Astrocyte (in vitro differentiated cells and primary cell): ENCODE data around the gene SEC24A. TPM values are rescaled to one million over a fixed set of nuclear protein-coding genes. Genes with fewer than 3 reads are reported as not detected.
A peak's percentile ranks its signal among the peaks of the same experiment; 100 is the strongest.

ENCODE experiments used
- DNase-seq: peaks from one replicate; pipeline ENCODE4 v3.0.0-alpha.2; 2010; ENCODE audit warnings: low read depth
- FAIRE-seq: peaks from 2 replicates; lab custom pipeline; 2011; peaks lifted over from hg19 to GRCh38; lab: Jason Lieb, UNC
- H2AFZ ChIP-seq: 2 replicates; pipeline ENCODE4 v1.6.0; 2012; ENCODE audit warnings: low read depth, low read length, inconsistent platforms
- H3K27ac ChIP-seq: 2 replicates; pipeline ENCODE4 v1.5.1; 2011; ENCODE audit warnings: low read depth, low read length, inconsistent platforms
- H3K27me3 ChIP-seq: 2 replicates; pipeline ENCODE4 v1.6.0; 2011; ENCODE audit warnings: low read length, inconsistent platforms; ENCODE audit not compliant: insufficient read depth
- H3K36me3 ChIP-seq: 2 replicates; pipeline ENCODE4 v1.5.1; 2011; ENCODE audit warnings: low read length, inconsistent platforms; ENCODE audit not compliant: insufficient read depth
- H3K4me1 ChIP-seq: 2 replicates; pipeline ENCODE4 v1.5.1; 2011; ENCODE audit warnings: low read length, inconsistent platforms; ENCODE audit not compliant: insufficient read depth
- H3K4me2 ChIP-seq: 2 replicates; pipeline ENCODE4 v1.6.0; 2012; ENCODE audit warnings: low read length, inconsistent platforms
- H3K4me3 ChIP-seq: 2 replicates; pipeline ENCODE4 v1.5.1; 2011; ENCODE audit warnings: low read depth, mild to moderate bottlenecking, low read length, inconsistent platforms; ENCODE audit not compliant: insufficient read depth
- H3K79me2 ChIP-seq: 2 replicates; pipeline ENCODE4 v1.6.0; 2012; ENCODE audit warnings: mild to moderate bottlenecking, low read length, inconsistent platforms; ENCODE audit not compliant: insufficient read depth
- H3K9ac ChIP-seq: 2 replicates; pipeline ENCODE4 v1.6.0; 2012; ENCODE audit warnings: mild to moderate bottlenecking, low read length, inconsistent platforms
- H3K9me3 ChIP-seq: 2 replicates; pipeline ENCODE4 v1.5.1; 2012; ENCODE audit warnings: low read depth, mild to moderate bottlenecking, low read length, inconsistent platforms; ENCODE audit not compliant: insufficient read depth
- H4K20me1 ChIP-seq: 2 replicates; pipeline ENCODE4 v1.6.0; 2012; ENCODE audit warnings: low read length, inconsistent platforms; ENCODE audit not compliant: insufficient read depth
- H3K27ac Mint-ChIP-seq: one replicate; pipeline ENCODE4 v1.8.0; 2021; ENCODE audit warnings: mild to moderate bottlenecking, mixed read lengths; ENCODE audit not compliant: unreplicated experiment
- H3K27me3 Mint-ChIP-seq: one replicate; pipeline ENCODE4 v1.8.0; 2021; ENCODE audit warnings: low read depth, mixed read lengths; ENCODE audit not compliant: unreplicated experiment
- H3K36me3 Mint-ChIP-seq: one replicate; pipeline ENCODE4 v1.8.0; 2021; ENCODE audit warnings: low read depth, mixed read lengths; ENCODE audit not compliant: unreplicated experiment
- H3K4me1 Mint-ChIP-seq: one replicate; pipeline ENCODE4 v1.8.0; 2021; ENCODE audit warnings: low read depth, mixed read lengths; ENCODE audit not compliant: unreplicated experiment
- H3K4me3 Mint-ChIP-seq: one replicate; pipeline ENCODE4 v1.8.0; 2021; ENCODE audit warnings: mild to moderate bottlenecking, moderate library complexity, mixed read lengths; ENCODE audit not compliant: unreplicated experiment
- H3K9me3 Mint-ChIP-seq: one replicate; pipeline ENCODE4 v1.8.0; 2021; ENCODE audit warnings: mild to moderate bottlenecking, mixed read lengths; ENCODE audit not compliant: unreplicated experiment
- EZH2 ChIP-seq: IDR thresholded peaks from 2 replicates; pipeline ENCODE4 v1.6.1; 2012; ENCODE audit warnings: mild to moderate bottlenecking, low read length, inconsistent platforms; ENCODE audit not compliant: insufficient read depth
- total RNA-seq: library from RNA; stranded (reverse); gene quantifications from 2 replicates; pipeline ENCODE4 v1.2.1, GENCODE V29; 2021
- TF ChIP-seq, protein P1 (sequence below): IDR thresholded peaks from 2 replicates; pipeline ENCODE4 v1.5.1; 2011; ENCODE audit warnings: low read depth, mild to moderate bottlenecking, inconsistent platforms, low read length, moderate library complexity; ENCODE audit not compliant: insufficient read depth

SEC24A gene
- total RNA-seq, 1 donor from 2014 or later: 51.9 TPM

DNA sequence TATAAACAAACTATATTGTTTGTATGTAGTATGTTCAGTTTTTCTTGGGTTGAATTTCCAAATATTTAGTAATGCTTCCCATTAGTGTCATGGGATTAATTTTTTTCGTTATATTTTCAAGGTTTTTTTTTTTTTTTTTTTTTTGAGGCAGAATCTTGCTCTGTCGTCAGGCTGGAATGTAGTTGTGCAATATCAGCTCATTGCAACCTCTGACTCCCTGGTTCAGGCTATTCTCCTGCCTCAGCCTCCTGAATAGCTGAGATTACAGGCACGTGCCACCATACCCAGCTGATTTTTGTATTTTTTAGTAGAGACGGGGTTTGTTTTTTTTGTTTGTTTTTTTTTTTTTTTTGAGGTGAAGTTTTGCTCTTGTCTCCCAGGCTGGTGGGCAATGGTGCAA is 120.6 kb downstream of the SEC24A start:
- Histone ChIP-seq H3K27ac (no peak overlapping the region), H3K4me2 (no peak overlapping the region), H3K36me3 (peaks cover 24% of the 10 kb centered on the region), H3K9ac (no peak overlapping the region), H3K79me2 (peaks cover 4% of the 10 kb centered on the region), H3K4me3 (no peak overlapping the region), H3K4me1 (no peaks in the 10 kb centered on the region), H4K20me1 (peaks cover 6% of the 10 kb centered on the region), H3K27me3 (no peaks in the 10 kb centered on the region), H3K9me3 (no peaks in the 10 kb centered on the region), H2AFZ (no peak overlapping the region)
- Mint-ChIP-seq H3K27me3 (no peaks in the 10 kb centered on the region), H3K27ac (peak overlapping the region; percentile 75), H3K4me1 (peaks cover 1% of the 10 kb centered on the region), H3K36me3 (peaks cover 8% of the 10 kb centered on the region), H3K4me3 (no peak overlapping the region), H3K9me3 (no peaks in the 10 kb centered on the region)
- TF ChIP-seq EZH2: no peak
- TF ChIP-seq, protein P1, sequence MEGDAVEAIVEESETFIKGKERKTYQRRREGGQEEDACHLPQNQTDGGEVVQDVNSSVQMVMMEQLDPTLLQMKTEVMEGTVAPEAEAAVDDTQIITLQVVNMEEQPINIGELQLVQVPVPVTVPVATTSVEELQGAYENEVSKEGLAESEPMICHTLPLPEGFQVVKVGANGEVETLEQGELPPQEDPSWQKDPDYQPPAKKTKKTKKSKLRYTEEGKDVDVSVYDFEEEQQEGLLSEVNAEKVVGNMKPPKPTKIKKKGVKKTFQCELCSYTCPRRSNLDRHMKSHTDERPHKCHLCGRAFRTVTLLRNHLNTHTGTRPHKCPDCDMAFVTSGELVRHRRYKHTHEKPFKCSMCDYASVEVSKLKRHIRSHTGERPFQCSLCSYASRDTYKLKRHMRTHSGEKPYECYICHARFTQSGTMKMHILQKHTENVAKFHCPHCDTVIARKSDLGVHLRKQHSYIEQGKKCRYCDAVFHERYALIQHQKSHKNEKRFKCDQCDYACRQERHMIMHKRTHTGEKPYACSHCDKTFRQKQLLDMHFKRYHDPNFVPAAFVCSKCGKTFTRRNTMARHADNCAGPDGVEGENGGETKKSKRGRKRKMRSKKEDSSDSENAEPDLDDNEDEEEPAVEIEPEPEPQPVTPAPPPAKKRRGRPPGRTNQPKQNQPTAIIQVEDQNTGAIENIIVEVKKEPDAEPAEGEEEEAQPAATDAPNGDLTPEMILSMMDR: no peak
- no peak for DNase-seq
- FAIRE-seq: no peak

DNA sequence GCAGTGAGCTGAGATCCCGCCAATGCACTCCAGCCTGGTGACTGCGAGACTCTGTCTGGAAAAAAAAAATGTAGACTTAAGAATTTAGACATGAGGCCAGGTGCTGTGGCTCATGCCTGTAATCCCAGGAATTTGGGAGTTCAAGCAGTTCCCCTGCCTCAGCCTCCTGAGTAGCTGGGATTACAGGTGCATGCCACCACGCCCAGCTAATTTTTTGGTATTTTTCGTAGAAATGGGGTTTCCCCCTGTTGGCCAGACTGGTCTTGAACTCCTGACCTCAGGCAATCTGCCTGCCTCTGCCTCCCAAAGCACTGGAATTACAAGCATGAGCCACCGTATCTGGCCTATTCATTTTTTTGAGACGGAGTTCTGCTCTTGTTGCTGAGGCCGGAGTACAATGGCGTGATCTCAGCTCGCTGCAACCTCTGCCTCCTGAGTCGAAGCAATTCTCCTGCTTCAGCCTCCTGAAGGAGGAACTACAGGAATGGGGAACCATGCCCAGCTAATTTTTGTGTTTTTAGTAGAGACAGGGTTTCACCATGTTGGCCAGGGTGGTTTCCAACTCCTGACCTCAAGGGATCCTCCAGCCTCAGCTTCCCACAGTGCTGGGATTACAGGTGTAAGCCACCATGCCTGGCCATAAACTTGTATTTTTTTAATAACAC is 124.0 kb downstream of the SEC24A start:
- H3K27ac ChIP-seq: no peak overlapping the region
- H3K4me1 ChIP-seq: no peaks in the 10 kb centered on the region
- H3K9ac ChIP-seq: no peak overlapping the region
- no peak overlapping the region for H3K4me3 Mint-ChIP-seq
- no peaks in the 10 kb centered on the region for H3K9me3 ChIP-seq
- H3K4me1 Mint-ChIP-seq: peaks cover 1% of the 10 kb centered on the region
- H3K36me3 ChIP-seq: peaks cover 25% of the 10 kb centered on the region
- no peak overlapping the region for H3K27ac Mint-ChIP-seq
- no peak overlapping the region for H2AFZ ChIP-seq
- FAIRE-seq: no peak
- DNase-seq: no peak
- peaks cover 5% of the 10 kb centered on the region for H3K36me3 Mint-ChIP-seq
- no peaks in the 10 kb centered on the region for H3K27me3 Mint-ChIP-seq
- TF ChIP-seq, protein P1: no peak
- TF ChIP-seq EZH2: no peak
- H3K79me2 ChIP-seq: peaks cover 3% of the 10 kb centered on the region
- no peaks in the 10 kb centered on the region for H4K20me1 ChIP-seq
- no peaks in the 10 kb centered on the region for H3K9me3 Mint-ChIP-seq
- no peak overlapping the region for H3K4me3 ChIP-seq
- no peaks in the 10 kb centered on the region for H3K27me3 ChIP-seq
- no peak overlapping the region for H3K4me2 ChIP-seq

DNA sequence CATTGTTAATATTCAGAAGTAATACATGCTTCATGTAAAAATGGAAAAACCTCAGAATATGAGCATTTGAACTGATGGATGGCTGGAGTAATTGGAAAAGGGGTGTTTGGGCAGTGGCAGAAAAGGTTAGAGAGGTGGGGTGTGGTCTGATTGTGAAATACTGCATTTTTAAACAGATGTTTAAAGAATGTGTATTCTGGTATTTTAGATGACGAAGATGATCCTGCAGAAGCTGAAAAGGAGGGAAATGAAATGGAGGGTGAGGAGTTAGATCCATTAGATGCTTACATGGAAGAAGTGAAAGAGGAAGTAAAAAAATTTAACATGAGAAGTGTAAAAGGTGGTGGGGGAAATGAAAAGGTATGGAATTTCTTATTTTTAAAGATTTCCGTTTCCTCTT is 128.8 kb downstream of the SEC24A start:
- Histone ChIP-seq H3K79me2 (peaks cover 3% of the 10 kb centered on the region), H3K4me2 (no peak overlapping the region), H2AFZ (no peak overlapping the region), H3K4me3 (no peak overlapping the region), H3K4me1 (no peaks in the 10 kb centered on the region), H3K9me3 (no peaks in the 10 kb centered on the region), H4K20me1 (peaks cover 6% of the 10 kb centered on the region), H3K36me3 (peaks cover 44% of the 10 kb centered on the region), H3K27ac (no peak overlapping the region), H3K9ac (no peak overlapping the region), H3K27me3 (no peaks in the 10 kb centered on the region)
- FAIRE-seq: no peak
- no peak for DNase-seq
- no peak for TF ChIP-seq EZH2
- no peak overlapping the region for H3K27ac Mint-ChIP-seq
- peaks cover 2% of the 10 kb centered on the region for H3K36me3 Mint-ChIP-seq
- no peak overlapping the region for H3K4me3 Mint-ChIP-seq
- H3K9me3 Mint-ChIP-seq: no peaks in the 10 kb centered on the region
- no peaks in the 10 kb centered on the region for H3K27me3 Mint-ChIP-seq
- H3K4me1 Mint-ChIP-seq: no peaks in the 10 kb centered on the region

Other genes starting within 250 kb of the SEC24A start
- 22.1 and 22.8 TPM in 2 replicates for gene CDKN2AIPNL, start 236.9 kb upstream of the SEC24A start, total RNA-seq
- gene JADE2, start 123.1 kb upstream of the SEC24A start, total RNA-seq: 25.3 and 30.3 TPM in 2 replicates
- gene SAR1B, start 16.0 kb upstream of the SEC24A start, total RNA-seq: 63.8 and 64.3 TPM in 2 replicates
- gene CAMLG, start 89.8 kb downstream of the SEC24A start, total RNA-seq: 25.7 and 27.7 TPM in 2 replicates
- gene DDX46, start 110.0 kb downstream of the SEC24A start, total RNA-seq: 43.6 and 46.2 TPM in 2 replicates
- gene C5orf24, start 197.2 kb downstream of the SEC24A start, total RNA-seq: 88.4 and 96.9 TPM in 2 replicates
- 65.6 and 72.9 TPM in 2 replicates for gene TXNDC15, start 225.6 kb downstream of the SEC24A start, total RNA-seq